ENCODE data around the gene SYCE1L. TPM values are rescaled to one million over a fixed set of nuclear protein-coding genes. Genes with fewer than 3 reads are reported as not detected.

SYCE1L gene
- total RNA-seq, 1 experiment from 2014 or later: not detected

GRCh38 chr16:77250400-77250799 is 51.2 kb downstream of the SYCE1L start:
- DNase-seq (ENCODE audit: low read depth): no peak

Other genes with a start within 250 kb of the SYCE1L start
- gene MON1B, start 8.2 kb upstream of the SYCE1L start, total RNA-seq (2014; rRNA removed; shearing (Covaris generic)): 5.7 and 5.8 TPM in 2 replicates
- 0.51 and 1.7 TPM in 2 replicates for gene ADAMTS18, start 235.6 kb downstream of the SYCE1L start, total RNA-seq (2014; rRNA removed; shearing (Covaris generic))

Data from Daoy (cell line).